Spleen (tissue), 11 donors: ENCODE results near the gene RAP1GAP. TPM values are rescaled to one million over a fixed set of nuclear protein-coding genes. Genes with fewer than 3 reads are reported as not detected.
A peak's percentile ranks its signal among the peaks of the same experiment; 100 is the strongest.

ENCODE experiments used
- DNase-seq: peaks from one replicate; pipeline ENCODE4 v3.0.0-alpha.2; 2020
- H3K27ac ChIP-seq, 8 donors: fragments of 200-600 bp; sonication (generic) in 7 of 8; 1 replicate in 4 of 8; 2 replicates in 4 of 8; pipeline versions ENCODE4 v1.5.0 to v1.8.0; 2016 to 2021; ENCODE audit warnings: inconsistent platforms in 4 of 8, mild to moderate bottlenecking in 4 of 8, moderate library complexity in 1 of 8
- H3K27me3 ChIP-seq, 7 donors: fragments of 200-600 bp; sonication (generic) in 6 of 7; replicated peaks in 1 of 7; 1 replicate in 4 of 7; 2 replicates in 3 of 7; pipeline versions ENCODE4 v1.5.0 to v1.8.0; 2016 to 2021; ENCODE audit warnings: inconsistent platforms in 3 of 7, mild to moderate bottlenecking in 1 of 7
- H3K36me3 ChIP-seq, 6 donors: fragments of 200-600 bp; sonication (generic) in 5 of 6; 1 replicate in 4 of 6; 2 replicates in 2 of 6; pipeline versions ENCODE4 v1.5.0 to v1.8.0; 2016 to 2021; ENCODE audit warnings: inconsistent platforms in 2 of 6
- H3K4me1 ChIP-seq, 6 donors: fragments of 200-600 bp; sonication (generic) in 5 of 6; 1 replicate in 3 of 6; 2 replicates in 3 of 6; pipeline versions ENCODE4 v1.5.0 to v1.8.0; 2016 to 2021; ENCODE audit warnings: inconsistent platforms in 3 of 6
- H3K4me3 ChIP-seq, 8 donors: fragments of 200-600 bp; sonication (generic) in 7 of 8; 1 replicate in 4 of 8; 2 replicates in 4 of 8; pipeline versions ENCODE4 v1.5.0 to v1.8.0; 2016 to 2021; ENCODE audit warnings: inconsistent platforms in 4 of 8, mild to moderate bottlenecking in 4 of 8, moderate library complexity in 2 of 8
- H3K9me3 ChIP-seq, 8 donors: fragments of 200-600 bp; sonication (generic) in 7 of 8; 1 replicate in 4 of 8; 2 replicates in 4 of 8; pipeline versions ENCODE4 v1.5.0 to v1.8.0; 2016 to 2021; ENCODE audit warnings: inconsistent platforms in 4 of 8
- POLR2A ChIP-seq, 3 donors: fragments of 450-650 bp; IDR thresholded peaks; one replicate each; pipeline ENCODE4 v1.5.1; 2017; ENCODE audit warnings: antibody characterized with exemption in 3 of 3, mild to moderate bottlenecking in 1 of 3
- POLR2AphosphoS5 ChIP-seq, 3 donors: sonication (generic); formaldehyde crosslinking; IDR thresholded peaks; one replicate each; pipeline ENCODE4 v1.5.1; 2017; ENCODE audit warnings: antibody characterized with exemption in 3 of 3
- WGBS, 5 donors: extraction: QIAGEN DNeasy Blood & Tissue Kit in 3 of 5; methylation state at CpG; one replicate each; pipeline versions ENCODE4 v1.1.5 to v1.1.7; 2013 to 2018; 5-methylcytosine and 5-hydroxymethylcytosine counted together
- intact Hi-C: fragments of 100-400 bp; cut with DNase I; formaldehyde crosslinking; loops from one replicate; pipeline ENCODE4 v1.15.0; 2023; ENCODE audit warnings: low total_unique reads
- polyA plus RNA-seq, 3 donors: library from polyadenylated mRNA; stranded (reverse); fragments of 200-250 nt; gene quantifications; one replicate each; pipeline ENCODE4 v1.2.1, GENCODE V29; 2013
- total RNA-seq, 7 donors: library from RNA; depleted of rRNA in 3 of 7; stranded (reverse); fragments of >200 nt in 3 of 7; fragmentation: NEBNext Ultra II Directional in 4 of 7; extraction: Animal tissue kit (Norgen Biotek cat#: 25700) in 4 of 7; gene quantifications; one replicate each; pipeline versions ENCODE4 v1.1.0 to v1.2.1, GENCODE V29; 2016 to 2021
- TF ChIP-seq, protein P1 (sequence below), 11 experiments: fragments of 200-600 bp in 7 of 11; fragments of 450-650 bp in 4 of 11; sonication (generic) in 4 of 11; IDR thresholded peaks in 8 of 11; conservative IDR thresholded peaks in 3 of 11; 1 replicate in 7 of 11; 2 replicates in 4 of 11; pipeline versions ENCODE4 v1.4.0 to v1.8.0; 2016 to 2021; ENCODE audit warnings: antibody characterized with exemption in 11 of 11, inconsistent platforms in 4 of 11, mild to moderate bottlenecking in 1 of 11
- donor health status: healthy with polysubstance abuse.
- donor health status: DM: no; HTN: no; CAD: no; lungs with moderate emphysema.
- donor health status: DM: no; HTN: no; CAD: no.
- donor health status: Bipolar disorder and iron deficiency.
- donor health status: healthy.
- donor health status: DM: no; HTN: no; CAD: no.
- donor health status: DM: yes; HTN: yes; CAD: no.

Gene RAP1GAP
- total and polyA plus RNA-seq, 10 donors: 0.30 to 12.1 (median 0.86) TPM

DNA sequence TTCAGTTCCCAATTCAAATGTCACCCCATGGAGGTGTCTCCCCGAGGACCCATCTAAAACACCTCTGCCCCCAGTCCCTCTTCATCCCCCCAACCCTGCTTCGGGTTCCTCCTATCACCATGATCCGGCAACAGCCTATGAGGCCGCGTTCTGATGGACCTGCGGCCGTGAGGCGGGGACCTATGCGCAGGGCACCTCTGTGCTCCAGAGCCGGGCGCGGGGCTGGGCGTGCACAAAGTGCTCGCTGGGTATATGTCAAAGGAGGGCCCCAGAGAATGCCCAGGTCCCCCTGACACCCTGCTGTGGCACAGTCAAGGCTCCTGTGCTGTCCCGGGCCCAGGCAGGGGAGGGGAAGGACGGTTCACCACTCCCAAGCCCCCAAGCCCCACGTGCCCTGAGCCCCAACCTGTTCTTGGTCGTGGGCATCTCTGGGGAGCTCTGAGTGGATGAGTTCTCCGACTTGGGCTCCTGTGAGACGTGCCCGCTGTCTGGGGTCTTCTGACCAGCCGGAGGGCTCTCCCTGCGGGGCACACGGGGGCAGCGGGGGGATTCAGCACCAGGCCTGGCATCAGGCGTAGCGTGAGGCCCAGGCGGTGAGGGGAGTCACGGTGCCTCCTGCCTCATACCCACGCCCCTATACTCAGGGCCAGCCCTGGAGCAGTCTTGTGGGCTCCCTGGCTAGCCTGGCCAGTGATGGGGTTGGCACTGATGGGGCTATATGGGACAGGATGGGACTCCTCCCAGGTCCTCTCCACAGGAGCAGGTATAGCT is 67.7 kb downstream of the RAP1GAP start:
- Histone ChIP-seq H3K27ac (no peak overlapping the region), H3K4me3 (no peak overlapping the region), H3K27me3 (peaks cover 0 to 58% (median under 1%) of the 10 kb centered on the region in 7 donors), H3K4me1 (no peaks in the 10 kb centered on the region), H3K9me3 (no peaks in the 10 kb centered on the region), H3K36me3 (no peaks in the 10 kb centered on the region)
- intact Hi-C loops: no loop called here
- TF ChIP-seq POLR2A (IDR thresholded peaks at IDR 0.05): no peak
- TF ChIP-seq, protein P1, sequence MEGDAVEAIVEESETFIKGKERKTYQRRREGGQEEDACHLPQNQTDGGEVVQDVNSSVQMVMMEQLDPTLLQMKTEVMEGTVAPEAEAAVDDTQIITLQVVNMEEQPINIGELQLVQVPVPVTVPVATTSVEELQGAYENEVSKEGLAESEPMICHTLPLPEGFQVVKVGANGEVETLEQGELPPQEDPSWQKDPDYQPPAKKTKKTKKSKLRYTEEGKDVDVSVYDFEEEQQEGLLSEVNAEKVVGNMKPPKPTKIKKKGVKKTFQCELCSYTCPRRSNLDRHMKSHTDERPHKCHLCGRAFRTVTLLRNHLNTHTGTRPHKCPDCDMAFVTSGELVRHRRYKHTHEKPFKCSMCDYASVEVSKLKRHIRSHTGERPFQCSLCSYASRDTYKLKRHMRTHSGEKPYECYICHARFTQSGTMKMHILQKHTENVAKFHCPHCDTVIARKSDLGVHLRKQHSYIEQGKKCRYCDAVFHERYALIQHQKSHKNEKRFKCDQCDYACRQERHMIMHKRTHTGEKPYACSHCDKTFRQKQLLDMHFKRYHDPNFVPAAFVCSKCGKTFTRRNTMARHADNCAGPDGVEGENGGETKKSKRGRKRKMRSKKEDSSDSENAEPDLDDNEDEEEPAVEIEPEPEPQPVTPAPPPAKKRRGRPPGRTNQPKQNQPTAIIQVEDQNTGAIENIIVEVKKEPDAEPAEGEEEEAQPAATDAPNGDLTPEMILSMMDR (IDR thresholded peaks at IDR 0.05 in 8 of 11, conservative IDR thresholded peaks at IDR 0.05 in 3 of 11): no peak
- no peak for TF ChIP-seq POLR2AphosphoS5 (IDR thresholded peaks at IDR 0.05)
- 78 to 93% (median 91%) methylated on average over 10 to 30 of the region's 30 CpGs for WGBS, 5 donors
- DNase-seq: no peak

DNA sequence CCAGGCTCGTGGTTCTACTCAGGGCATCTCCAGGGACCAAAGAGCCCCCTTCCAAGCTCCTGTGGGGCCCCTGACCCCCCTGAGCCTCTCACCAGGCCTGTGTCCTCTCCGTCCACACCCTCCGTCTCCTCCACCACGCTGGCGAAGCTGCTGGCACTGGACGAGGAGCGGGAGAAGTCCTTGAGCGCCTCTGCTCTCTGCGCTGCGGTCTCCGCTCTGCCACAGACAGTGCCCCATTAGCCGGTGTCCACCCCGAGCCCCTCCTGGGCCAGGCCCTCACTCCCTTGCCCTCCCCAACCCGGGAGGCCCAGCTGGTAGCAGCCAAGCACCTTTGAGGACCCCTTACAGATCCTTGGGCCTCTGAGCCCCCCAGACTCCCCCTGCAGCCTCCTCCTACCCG is 69.8 kb downstream of the RAP1GAP start:
- intact Hi-C loops: no loop called here
- H3K9me3 ChIP-seq: no peaks in the 10 kb centered on the region
- no peak overlapping the region for H3K27ac ChIP-seq
- H3K27me3 ChIP-seq: peaks cover 0 to 78% (median 8%) of the 10 kb centered on the region in 7 donors
- peaks cover 0 to 11% (median 3%) of the 10 kb centered on the region in 6 donors for H3K4me1 ChIP-seq
- H3K4me3 ChIP-seq: no peak overlapping the region
- TF ChIP-seq, protein P1 (IDR thresholded peaks at IDR 0.05 in 8 of 11, conservative IDR thresholded peaks at IDR 0.05 in 3 of 11): no peak
- TF ChIP-seq POLR2A (IDR thresholded peaks at IDR 0.05) (no peak), POLR2AphosphoS5 (IDR thresholded peaks at IDR 0.05) (peak in 1 of 3 donors; percentile 42)
- no peaks in the 10 kb centered on the region for H3K36me3 ChIP-seq
- WGBS, 5 donors: 76 to 88% (median 79%) methylated on average over 14 to 15 of the region's 15 CpGs
- no peak for DNase-seq

DNA sequence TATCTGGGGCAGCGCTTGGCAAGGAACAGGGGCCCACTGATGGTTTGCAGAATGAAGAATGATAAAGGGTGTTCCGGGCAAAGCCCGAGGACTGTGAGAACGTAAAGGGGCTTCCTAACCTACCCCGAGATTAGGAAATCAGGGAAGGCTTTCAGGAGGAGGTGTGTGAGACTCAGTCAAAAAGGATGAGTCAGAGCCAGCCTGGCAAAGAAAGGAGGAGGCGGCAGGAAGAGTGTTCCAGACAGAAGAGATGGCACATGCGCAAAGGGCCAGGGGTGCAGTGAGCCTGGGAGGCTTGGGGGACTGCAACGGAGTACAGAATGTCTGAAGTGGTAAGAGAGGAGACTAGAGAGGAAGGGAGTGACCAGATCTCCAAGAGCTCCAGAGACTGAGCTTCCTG is 70.3 kb downstream of the RAP1GAP start:
- Histone ChIP-seq H3K36me3 (no peaks in the 10 kb centered on the region), H3K27ac (no peak overlapping the region), H3K27me3 (peaks cover 0 to 83% (median 8%) of the 10 kb centered on the region in 7 donors), H3K4me1 (peaks cover 0 to 11% (median 3%) of the 10 kb centered on the region in 6 donors), H3K4me3 (no peak overlapping the region), H3K9me3 (no peaks in the 10 kb centered on the region)
- 75 to 81% (median 75%) methylated on average over 8 of the region's 8 CpGs for WGBS, 5 donors
- no peak for DNase-seq
- intact Hi-C loops: no loop called here
- TF ChIP-seq POLR2A (IDR thresholded peaks at IDR 0.05) (no peak), POLR2AphosphoS5 (IDR thresholded peaks at IDR 0.05) (no peak)
- TF ChIP-seq, protein P1 (IDR thresholded peaks at IDR 0.05 in 8 of 11, conservative IDR thresholded peaks at IDR 0.05 in 3 of 11): no peak

DNA sequence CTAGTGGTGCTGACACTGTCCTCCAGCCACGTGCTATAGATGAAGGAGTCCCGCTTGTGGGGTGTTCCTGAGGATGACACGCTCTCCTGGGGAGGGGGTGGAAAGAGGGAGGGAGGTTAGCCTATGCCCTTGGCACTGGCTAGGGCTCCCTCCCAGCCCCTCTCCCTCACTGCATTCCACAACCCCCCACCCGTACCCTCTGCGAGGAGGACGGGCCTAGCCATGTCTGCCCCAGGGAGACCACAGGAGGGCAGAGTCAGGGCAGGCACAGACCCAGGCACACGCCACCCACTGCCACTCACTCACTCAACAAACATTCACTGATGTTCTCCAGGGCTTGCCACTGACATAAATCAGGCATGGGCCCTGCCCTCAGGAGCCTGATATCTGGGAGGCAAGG is 70.7 kb downstream of the RAP1GAP start:
- Histone ChIP-seq H3K4me1 (peaks cover 0 to 11% (median 3%) of the 10 kb centered on the region in 6 donors), H3K4me3 (no peak overlapping the region), H3K36me3 (no peaks in the 10 kb centered on the region), H3K27ac (no peak overlapping the region), H3K9me3 (no peaks in the 10 kb centered on the region), H3K27me3 (peaks cover 0 to 86% (median 8%) of the 10 kb centered on the region in 7 donors)
- intact Hi-C loops: no loop called here
- no peak for TF ChIP-seq POLR2A (IDR thresholded peaks at IDR 0.05)
- peak in 1 of 3 donors; percentile 11 for TF ChIP-seq POLR2AphosphoS5 (IDR thresholded peaks at IDR 0.05)
- TF ChIP-seq, protein P1 (IDR thresholded peaks at IDR 0.05 in 8 of 11, conservative IDR thresholded peaks at IDR 0.05 in 3 of 11): no peak
- 75 to 93% (median 82%) methylated on average over 4 to 7 of the region's 7 CpGs for WGBS, 5 donors
- no peak for DNase-seq
